ENCODE measurements around the gene VSTM1. TPM values are rescaled to one million over a fixed set of nuclear protein-coding genes. Genes with fewer than 3 reads are reported as not detected.
"Not testable (repeated sequence)": the region's sequence is repeated elsewhere in the genome, so short reads cannot be mapped to it uniquely, and the experiment has no call there.

Gene VSTM1, protein sequence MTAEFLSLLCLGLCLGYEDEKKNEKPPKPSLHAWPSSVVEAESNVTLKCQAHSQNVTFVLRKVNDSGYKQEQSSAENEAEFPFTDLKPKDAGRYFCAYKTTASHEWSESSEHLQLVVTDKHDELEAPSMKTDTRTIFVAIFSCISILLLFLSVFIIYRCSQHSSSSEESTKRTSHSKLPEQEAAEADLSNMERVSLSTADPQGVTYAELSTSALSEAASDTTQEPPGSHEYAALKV
- total RNA-seq = not detected in 2 replicates

DNA sequence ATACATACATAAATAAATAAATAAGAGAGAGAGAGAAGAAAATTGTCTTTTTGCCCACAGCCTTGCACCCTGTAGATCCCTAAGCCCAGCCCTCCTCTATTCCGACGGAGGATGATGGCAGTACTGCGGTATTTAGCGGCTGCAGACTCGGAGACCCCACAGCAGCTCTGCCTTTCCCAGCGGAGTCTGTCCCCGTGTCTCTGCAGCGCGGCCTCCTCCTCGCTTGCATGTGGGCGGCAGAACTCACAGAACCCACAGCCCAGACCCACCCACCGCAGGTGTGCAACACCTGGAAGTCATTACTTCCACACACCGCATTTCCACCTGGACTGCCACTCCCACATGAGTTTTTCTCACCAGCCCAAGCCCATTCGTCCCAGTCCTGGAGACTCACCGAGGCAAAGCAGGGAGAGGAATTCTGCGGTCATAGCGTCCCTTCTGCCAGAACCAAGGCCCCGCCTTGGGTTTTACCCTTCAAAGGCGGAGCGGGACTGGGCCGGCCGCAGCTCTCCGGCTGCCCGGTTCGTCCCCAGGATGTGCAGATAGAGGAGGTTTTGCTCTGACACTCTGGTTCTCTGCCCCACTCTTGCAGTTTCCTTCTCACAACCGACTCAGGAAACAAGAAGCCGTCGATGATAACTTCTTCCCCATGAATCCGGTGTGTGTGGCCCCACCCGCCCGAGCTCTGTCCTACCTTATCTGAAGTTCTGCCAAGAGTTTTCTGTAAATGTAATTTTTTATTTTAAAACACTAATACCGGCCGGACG lies at the start of gene VSTM1:
Gene VSTM1 (minus strand): TSS at position 548 of the 767 bp plus-strand sequence. CDS start 120 bp downstream, at position 428.
- intact Hi-C loops (cut with micrococcal nuclease) = no loop called here

DNA sequence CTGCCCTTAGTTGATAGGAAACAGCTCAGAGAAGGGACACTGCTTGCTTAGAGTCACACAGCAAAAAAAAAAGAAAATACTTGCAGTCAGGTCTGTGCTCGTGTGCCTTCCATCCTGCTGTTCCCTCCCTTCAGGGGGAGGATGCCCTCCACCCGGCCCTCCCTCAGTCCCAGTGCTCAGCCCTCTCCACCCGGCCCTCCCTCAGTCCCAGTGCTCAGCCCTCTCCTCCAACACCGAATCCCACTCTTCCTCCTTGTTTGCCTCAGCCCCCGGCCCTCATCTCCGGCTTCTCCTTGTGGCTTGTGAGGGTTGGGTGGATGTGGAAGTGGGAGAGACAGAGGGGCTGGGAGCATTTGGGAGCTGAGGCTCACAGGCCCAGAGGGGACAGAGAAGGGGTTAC lies 46.0 kb upstream of the VSTM1 start:
- intact Hi-C loops (cut with micrococcal nuclease) = no loop called here

GRCh38 chr19:54108496-54108895 lies 44.8 kb upstream of the VSTM1 start:
- intact Hi-C loops (cut with micrococcal nuclease) = no loop called here

DNA sequence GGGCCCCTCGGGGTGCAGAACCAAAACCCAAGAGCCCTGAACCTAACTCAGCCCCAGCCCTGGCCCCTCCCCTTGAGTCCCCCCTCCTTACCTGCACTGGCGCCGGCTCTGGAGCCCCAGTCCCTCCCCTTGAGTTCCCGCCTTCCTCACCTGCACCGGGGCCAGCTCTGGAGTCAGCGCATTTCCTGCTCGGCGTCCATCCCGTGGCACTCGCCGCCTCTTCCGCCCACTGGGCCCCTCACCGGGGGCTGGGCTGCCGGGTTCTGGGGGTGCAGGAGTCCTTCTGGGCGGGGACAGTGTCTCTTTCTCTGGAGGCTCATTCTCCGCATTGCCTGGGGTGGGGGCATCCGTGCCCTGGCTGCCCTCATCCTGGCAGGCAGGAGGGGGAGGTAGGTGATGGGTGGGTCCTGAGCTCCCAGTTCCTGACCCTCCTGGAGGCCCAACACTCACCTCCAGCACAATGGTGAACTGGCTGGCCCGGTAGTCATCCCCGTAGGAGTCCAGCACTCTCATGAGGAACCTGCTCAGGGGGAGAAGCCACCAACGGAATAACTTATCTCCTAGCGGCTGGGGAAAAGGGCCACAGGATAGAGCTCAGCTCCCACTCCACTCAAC lies 44.3 kb upstream of the VSTM1 start:
- intact Hi-C loops (cut with micrococcal nuclease) = no loop called here

DNA sequence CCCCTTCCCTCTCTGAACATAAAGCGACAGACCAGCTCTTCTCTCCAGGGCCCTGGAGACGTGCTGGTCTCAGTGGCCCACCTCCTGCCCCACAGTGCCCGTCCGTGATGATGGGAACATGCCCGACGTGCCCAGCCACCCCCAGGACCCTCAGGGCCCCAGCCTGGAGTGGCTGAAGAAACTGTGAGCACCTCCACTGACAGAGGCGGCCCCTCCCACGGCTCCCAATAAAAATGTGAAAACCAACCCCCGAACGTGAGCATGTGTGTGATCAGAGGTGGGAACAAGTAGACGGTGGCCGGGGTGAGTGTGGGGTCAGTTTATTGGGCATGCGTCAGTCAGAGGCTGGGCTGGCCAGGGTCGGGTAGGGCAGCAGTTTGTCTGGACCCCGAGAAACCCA lies 43.0 kb upstream of the VSTM1 start:
- intact Hi-C loops (cut with micrococcal nuclease) = no loop called here

GRCh38 chr19:54105796-54106195 lies 42.1 kb upstream of the VSTM1 start:
- intact Hi-C loops (cut with micrococcal nuclease) = no loop called here

GRCh38 chr19:54104998-54105715 lies 41.5 kb upstream of the VSTM1 start:
- intact Hi-C loops (cut with micrococcal nuclease) = loop anchor here (5.0 kb wide), 1 partner anchor 357 kb away; the partner anchor contains the start of gene LENG9

- intact Hi-C loops (cut with micrococcal nuclease) = loop anchor here (1.0 to 5.0 kb wide), 5 partner anchors 13 to 360 kb away; partner anchors contain the start of genes CNOT3, LENG1, LENG9 and PRPF31
These were observed 38.9 kb upstream of the VSTM1 start, which contains the start of gene NDUFA3 for GRCh38 chr19:54102421-54103169. NDUFA3 (plus strand) TSS chr19:54102855; CDS start chr19:54102879, 24 bp downstream.

- intact Hi-C loops (cut with micrococcal nuclease) = loop anchor here (5.0 kb wide), 1 partner anchor 362 kb away; the partner anchor contains the start of gene LENG9
These were observed 36.9 kb upstream of the VSTM1 start, which contains the start of gene OSCAR for GRCh38 chr19:54100561-54100960. OSCAR (minus strand) TSS chr19:54100803; CDS start chr19:54100792, 11 bp downstream.

- intact Hi-C loops (cut with micrococcal nuclease) = loop anchor here (5.0 kb wide), 1 partner anchor 362 kb away; the partner anchor contains the start of gene LENG9
These were observed 36.2 kb upstream of the VSTM1 start for GRCh38 chr19:54099903-54100255.

GRCh38 chr19:54099190-54099902 lies 35.6 kb upstream of the VSTM1 start:
- intact Hi-C loops (cut with micrococcal nuclease) = no loop called here

GRCh38 chr19:54096617-54097106 lies 33.0 kb upstream of the VSTM1 start:
- intact Hi-C loops (cut with micrococcal nuclease) = no loop called here

- intact Hi-C loops (cut with micrococcal nuclease) = not testable (repeated sequence)
These were observed 32.3 kb upstream of the VSTM1 start for GRCh38 chr19:54095859-54096616.

GRCh38 chr19:54095136-54095858 lies 31.6 kb upstream of the VSTM1 start:
- intact Hi-C loops (cut with micrococcal nuclease) = no loop called here

DNA sequence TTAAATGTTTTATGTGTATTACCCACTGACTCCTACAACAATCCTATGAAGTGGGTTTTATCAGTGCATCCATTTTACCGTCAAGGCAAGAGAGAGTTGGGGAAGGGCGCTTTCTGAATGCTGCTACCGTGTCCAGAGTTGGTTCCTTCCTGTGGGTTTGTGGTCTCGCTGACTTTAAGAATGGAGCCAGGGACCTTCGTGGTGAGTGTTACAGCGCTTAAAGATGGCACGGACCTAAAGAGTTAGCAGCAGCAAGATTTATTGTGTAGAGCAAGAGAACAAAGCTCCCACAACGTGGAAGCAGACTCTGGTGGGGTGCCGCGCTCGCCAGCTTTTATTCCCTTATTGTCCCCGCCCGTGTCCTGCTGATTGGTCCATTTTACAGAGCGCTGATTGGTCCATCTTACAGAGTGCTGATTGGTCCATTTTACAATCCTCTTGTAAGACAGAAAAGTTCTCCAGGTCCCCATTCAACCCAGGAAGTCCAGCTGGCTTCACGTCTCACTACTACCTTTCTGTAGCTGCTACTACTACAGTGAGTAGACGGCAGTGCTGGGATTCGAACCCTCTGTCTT lies 30.8 kb upstream of the VSTM1 start:
- intact Hi-C loops (cut with micrococcal nuclease) = no loop called here

GRCh38 chr19:54084410-54084809 lies 20.7 kb upstream of the VSTM1 start:
- intact Hi-C loops (cut with micrococcal nuclease) = no loop called here

DNA sequence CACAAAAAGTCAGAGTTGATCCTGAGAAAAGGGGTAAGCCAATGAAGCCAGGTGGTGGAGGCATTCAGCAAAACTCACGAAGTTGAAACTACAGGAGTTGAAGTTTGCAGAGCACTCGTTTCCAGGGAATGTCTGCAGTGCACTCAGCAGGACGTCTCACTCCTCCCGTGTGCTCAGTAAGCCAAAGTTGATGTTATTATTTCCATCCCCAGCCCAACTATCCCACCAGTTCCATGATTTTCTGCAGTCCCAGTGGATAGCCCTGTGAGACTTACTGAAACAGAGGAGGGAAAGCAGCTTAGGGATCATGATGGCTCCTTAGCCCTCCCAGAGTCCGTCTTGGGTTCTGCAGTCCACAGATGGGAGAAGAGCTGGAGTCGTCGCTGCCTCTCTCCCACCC lies 17.3 kb upstream of the VSTM1 start, which contains the start of gene TARM1:
Gene TARM1 (minus strand): TSS at position 334 of the 400 bp plus-strand sequence. CDS start 25 bp downstream, at position 309.
- intact Hi-C loops (cut with micrococcal nuclease) = no loop called here

DNA sequence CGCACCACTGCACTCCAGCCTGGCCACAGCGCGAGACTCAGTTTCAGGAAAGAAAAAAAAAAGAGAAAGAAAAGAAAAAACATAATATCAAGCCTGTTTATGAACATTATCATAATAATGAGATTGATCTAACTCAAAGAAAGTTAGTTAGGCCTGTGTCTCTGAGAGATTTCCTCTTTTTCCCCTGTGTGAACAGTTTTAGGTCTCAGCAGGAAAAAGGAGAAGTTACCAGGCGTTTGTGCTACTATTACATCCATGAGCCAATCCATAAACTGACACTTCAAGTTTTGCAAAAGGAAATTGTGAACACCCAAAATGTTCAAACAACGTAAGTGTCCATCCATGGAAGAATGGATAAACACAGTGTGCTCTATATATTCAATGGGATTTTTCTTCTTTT lies 13.6 kb upstream of the VSTM1 start:
- intact Hi-C loops (cut with micrococcal nuclease) = no loop called here
